OCI-LY3 (cell line): ENCODE measurements around the gene CRTAP.
"Not testable (repeated sequence)": the region's sequence is repeated elsewhere in the genome, so short reads cannot be mapped to it uniquely, and the experiment has no call there.

Experiments used
- H2AFZ ChIP-seq: fragments of 200-600, 300-600 bp; shearing (Covaris generic); 2 replicates; pipeline ENCODE4 v1.6.0; 2014; ENCODE audit warnings: antibody characterized with exemption, low read depth, low read length
- H3K27ac ChIP-seq: fragments of 200-600, 300-600 bp; sonication (generic); 2 replicates; pipeline ENCODE4 v1.5.1; 2014; ENCODE audit warnings: mild to moderate bottlenecking, low read length, moderate library complexity, mixed read lengths
- H3K27me3 ChIP-seq: fragments of 200-600, 300-600 bp; sonication (generic); 2 replicates; pipeline ENCODE4 v1.6.1; 2014; ENCODE audit warnings: low read depth, low read length, mixed read lengths
- H3K36me3 ChIP-seq: fragments of 200-600, 300-600 bp; sonication (generic); replicated peaks from 2 replicates; pipeline ENCODE3; 2014; ENCODE audit warnings: low read depth, low read length, mixed read lengths
- H3K4me1 ChIP-seq: fragments of 300-600, 200-600 bp; sonication (generic); 2 replicates; pipeline ENCODE4 v1.6.1; 2014; ENCODE audit warnings: low read length, mixed read lengths
- H3K4me2 ChIP-seq: fragments of 200-600, 300-600 bp; sonication (generic); 2 replicates; pipeline ENCODE4 v1.6.1; 2014; ENCODE audit warnings: low read length, mixed read lengths
- H3K4me3 ChIP-seq: fragments of 300-600, 200-600 bp; sonication (generic); 2 replicates; pipeline ENCODE4 v1.5.1; 2014; ENCODE audit warnings: antibody characterized with exemption, mild to moderate bottlenecking, low read length, moderate library complexity
- H3K79me2 ChIP-seq: fragments of 300-600, 200-600 bp; shearing (Covaris generic); 2 replicates; pipeline ENCODE4 v1.6.1; 2014; ENCODE audit warnings: mild to moderate bottlenecking, low read length, mixed read lengths
- H3K9ac ChIP-seq: fragments of 300-600, 200-600 bp; shearing (Covaris generic); 2 replicates; pipeline ENCODE4 v1.6.0; 2014; ENCODE audit warnings: mild to moderate bottlenecking, low read length, moderate library complexity
- H3K9me3 ChIP-seq: fragments of 200-600, 300-600 bp; shearing (Covaris generic); 2 replicates; pipeline ENCODE4 v1.6.1; 2014; ENCODE audit warnings: low read length, mixed read lengths; ENCODE audit not compliant: insufficient read depth
- H4K20me1 ChIP-seq: fragments of 200-600, 300-600 bp; sonication (generic); 2 replicates; pipeline ENCODE4 v1.6.1; 2016; ENCODE audit warnings: low read length, mixed read lengths; ENCODE audit not compliant: insufficient read depth
- EZH2phosphoT487 ChIP-seq: fragments of 200-600 bp; shearing (Covaris generic); IDR thresholded peaks from 2 replicates; pipeline ENCODE4 v1.6.1; 2018; ENCODE audit warnings: antibody characterized with exemption, mixed run types, low read depth
- TF ChIP-seq, protein P1 (sequence below): fragments of 200-600, 300-600 bp; sonication (generic); IDR thresholded peaks from 2 replicates; pipeline ENCODE4 v1.5.1; 2014; ENCODE audit warnings: antibody characterized with exemption, low read length, low read depth

Gene CRTAP

DNA sequence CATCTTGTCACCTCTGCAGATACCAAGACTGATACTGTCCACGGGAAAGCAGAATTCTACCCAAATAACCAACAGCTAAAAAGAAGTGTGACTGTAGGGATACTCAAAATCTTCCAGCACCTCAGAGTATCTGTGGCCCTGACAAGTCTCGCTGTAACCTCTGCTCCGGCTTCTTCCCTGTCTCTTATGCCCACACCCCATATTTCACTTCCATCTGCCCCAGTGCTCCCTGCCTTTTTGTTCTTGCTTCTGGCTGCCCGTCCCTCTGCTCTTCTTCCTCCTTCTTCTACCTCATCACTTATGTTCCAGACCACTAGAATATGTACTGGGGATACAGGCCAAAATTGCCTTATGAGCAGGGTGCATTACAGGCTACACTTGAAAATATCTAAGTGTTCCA is 45.4 kb downstream of the CRTAP start:
- no peaks in the 10 kb centered on the region for H3K79me2 ChIP-seq
- peaks cover 22% of the 10 kb centered on the region for H3K27me3 ChIP-seq
- no peaks in the 10 kb centered on the region for H3K4me1 ChIP-seq
- TF ChIP-seq, protein P1, sequence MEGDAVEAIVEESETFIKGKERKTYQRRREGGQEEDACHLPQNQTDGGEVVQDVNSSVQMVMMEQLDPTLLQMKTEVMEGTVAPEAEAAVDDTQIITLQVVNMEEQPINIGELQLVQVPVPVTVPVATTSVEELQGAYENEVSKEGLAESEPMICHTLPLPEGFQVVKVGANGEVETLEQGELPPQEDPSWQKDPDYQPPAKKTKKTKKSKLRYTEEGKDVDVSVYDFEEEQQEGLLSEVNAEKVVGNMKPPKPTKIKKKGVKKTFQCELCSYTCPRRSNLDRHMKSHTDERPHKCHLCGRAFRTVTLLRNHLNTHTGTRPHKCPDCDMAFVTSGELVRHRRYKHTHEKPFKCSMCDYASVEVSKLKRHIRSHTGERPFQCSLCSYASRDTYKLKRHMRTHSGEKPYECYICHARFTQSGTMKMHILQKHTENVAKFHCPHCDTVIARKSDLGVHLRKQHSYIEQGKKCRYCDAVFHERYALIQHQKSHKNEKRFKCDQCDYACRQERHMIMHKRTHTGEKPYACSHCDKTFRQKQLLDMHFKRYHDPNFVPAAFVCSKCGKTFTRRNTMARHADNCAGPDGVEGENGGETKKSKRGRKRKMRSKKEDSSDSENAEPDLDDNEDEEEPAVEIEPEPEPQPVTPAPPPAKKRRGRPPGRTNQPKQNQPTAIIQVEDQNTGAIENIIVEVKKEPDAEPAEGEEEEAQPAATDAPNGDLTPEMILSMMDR: no peak
- no peak for TF ChIP-seq EZH2phosphoT487
- no peak overlapping the region for H3K27ac ChIP-seq
- H3K9ac ChIP-seq: no peak overlapping the region
- H3K9me3 ChIP-seq: no peaks in the 10 kb centered on the region
- no peak overlapping the region for H2AFZ ChIP-seq
- no peaks in the 10 kb centered on the region for H3K36me3 ChIP-seq
- no peak overlapping the region for H3K4me2 ChIP-seq
- H3K4me3 ChIP-seq: no peak overlapping the region
- no peaks in the 10 kb centered on the region for H4K20me1 ChIP-seq

DNA sequence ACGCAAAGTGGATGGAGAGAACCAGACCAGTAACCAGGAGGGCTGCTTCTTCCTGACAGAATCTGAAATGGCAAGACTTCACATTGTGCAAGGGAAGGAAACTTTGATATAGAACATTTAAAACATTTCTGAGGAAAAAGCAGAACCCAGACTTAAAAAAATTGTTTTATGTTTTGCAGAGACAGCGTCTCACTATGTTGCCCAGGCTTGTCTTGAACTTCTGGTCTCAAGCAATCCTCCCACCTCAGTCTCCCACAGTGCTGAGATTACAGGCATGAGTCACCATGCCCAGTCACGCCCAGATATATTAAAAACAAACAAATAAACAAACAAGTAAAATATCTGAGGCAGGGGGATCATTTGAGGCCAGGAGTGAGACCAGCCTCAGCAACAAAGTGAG is 46.2 kb downstream of the CRTAP start:
- peaks cover 22% of the 10 kb centered on the region for H3K27me3 ChIP-seq
- no peaks in the 10 kb centered on the region for H4K20me1 ChIP-seq
- H3K9ac ChIP-seq: no peak overlapping the region
- H3K4me2 ChIP-seq: no peak overlapping the region
- no peak overlapping the region for H3K27ac ChIP-seq
- H3K9me3 ChIP-seq: no peaks in the 10 kb centered on the region
- no peak overlapping the region for H2AFZ ChIP-seq
- H3K36me3 ChIP-seq: no peaks in the 10 kb centered on the region
- H3K4me3 ChIP-seq: no peak overlapping the region
- no peak for TF ChIP-seq EZH2phosphoT487
- H3K4me1 ChIP-seq: no peaks in the 10 kb centered on the region
- no peaks in the 10 kb centered on the region for H3K79me2 ChIP-seq

DNA sequence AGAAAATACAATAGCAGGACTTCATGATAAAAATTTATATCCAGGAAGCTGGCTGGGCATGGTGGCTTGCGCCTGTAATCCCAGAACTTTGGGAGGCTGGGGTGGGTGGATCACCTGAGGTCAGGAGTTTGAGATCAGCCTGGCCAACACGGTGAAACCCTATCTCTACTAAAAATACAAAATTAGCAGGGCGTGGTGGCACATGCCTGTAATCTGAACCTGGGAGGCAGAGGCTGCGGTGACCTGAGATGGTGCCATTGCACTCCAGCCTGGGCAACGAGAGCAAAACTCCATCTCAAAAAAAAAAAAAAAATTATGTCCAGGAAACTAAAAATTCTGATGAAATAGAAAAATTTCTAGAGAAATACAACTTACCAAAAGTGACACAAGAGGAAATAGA is 48.8 kb downstream of the CRTAP start:
- not testable (repeated sequence) for H4K20me1 ChIP-seq

DNA sequence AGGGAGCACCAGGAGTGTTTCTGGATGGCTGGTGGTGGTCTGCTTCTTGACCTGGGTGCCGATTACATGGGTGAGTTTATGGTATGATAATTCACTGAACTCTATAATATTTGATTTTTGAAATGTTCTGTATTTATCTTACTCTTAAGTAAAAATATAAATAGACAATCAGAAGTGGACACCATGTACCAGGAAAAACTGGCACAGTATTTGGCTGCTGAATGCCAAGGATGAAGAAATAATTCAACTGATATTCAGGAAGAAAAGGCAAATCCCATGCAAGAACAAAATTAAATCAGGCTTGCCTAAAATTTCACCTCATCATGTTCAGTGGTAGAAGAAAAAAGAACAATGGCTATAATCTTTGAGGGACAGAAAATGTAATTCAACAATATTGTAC is 51.6 kb downstream of the CRTAP start:
- Histone ChIP-seq H2AFZ (no peak overlapping the region), H3K27me3 (peaks cover 21% of the 10 kb centered on the region), H3K79me2 (no peaks in the 10 kb centered on the region), H3K4me3 (no peak overlapping the region), H3K4me2 (no peak overlapping the region), H4K20me1 (no peaks in the 10 kb centered on the region), H3K9me3 (no peaks in the 10 kb centered on the region), H3K27ac (no peak overlapping the region), H3K36me3 (no peaks in the 10 kb centered on the region), H3K9ac (no peak overlapping the region), H3K4me1 (no peaks in the 10 kb centered on the region)
- TF ChIP-seq EZH2phosphoT487: no peak
- TF ChIP-seq, protein P1: no peak

More for the DNA sequence above, 48.8 kb downstream of the CRTAP start:
- H3K9ac ChIP-seq, H3K36me3 ChIP-seq, H3K4me3 ChIP-seq, H2AFZ ChIP-seq, H3K4me2 ChIP-seq, H3K79me2 ChIP-seq, H3K4me1 ChIP-seq, H3K9me3 ChIP-seq, H3K27ac ChIP-seq: not testable (repeated sequence)
- peaks cover 22% of the 10 kb centered on the region for H3K27me3 ChIP-seq

DNA sequence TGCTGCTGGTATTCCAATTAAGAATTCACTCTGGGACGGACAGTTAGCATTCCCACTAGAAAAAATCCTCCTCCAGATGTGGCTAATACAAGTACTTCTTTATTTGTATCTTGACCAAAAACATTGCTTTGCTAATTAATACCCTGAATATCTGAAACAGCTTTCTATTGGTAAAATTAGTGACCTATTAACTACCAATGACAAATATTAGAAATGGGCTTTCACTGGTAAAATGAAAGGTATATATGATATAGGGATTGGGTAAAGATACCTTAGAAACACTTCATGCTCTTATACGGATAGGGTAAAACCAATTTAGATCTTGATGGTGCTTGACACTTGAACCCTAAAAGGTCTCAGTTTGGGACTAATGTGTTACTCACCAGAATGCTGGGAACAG is 52.3 kb downstream of the CRTAP start:
- TF ChIP-seq EZH2phosphoT487: no peak
- TF ChIP-seq, protein P1: no peak
- no peak overlapping the region for H3K4me2 ChIP-seq
- H3K27me3 ChIP-seq: peaks cover 15% of the 10 kb centered on the region
- no peak overlapping the region for H2AFZ ChIP-seq
- no peaks in the 10 kb centered on the region for H3K79me2 ChIP-seq
- no peaks in the 10 kb centered on the region for H3K9me3 ChIP-seq
- no peaks in the 10 kb centered on the region for H4K20me1 ChIP-seq
- H3K4me1 ChIP-seq: no peaks in the 10 kb centered on the region
- no peaks in the 10 kb centered on the region for H3K36me3 ChIP-seq
- H3K27ac ChIP-seq: no peak overlapping the region
- no peak overlapping the region for H3K4me3 ChIP-seq
- no peak overlapping the region for H3K9ac ChIP-seq
